HEK293 (cell line): ENCODE data around the gene TPR.

Experiments
- CTCF ChIP-seq: fragments of 450-650 bp; formaldehyde crosslinking; IDR thresholded peaks from 2 replicates; pipeline ENCODE4 v1.5.1; 2016; ENCODE audit warnings: missing biosample characterization, missing genetic modification characterization
- REST ChIP-seq: fragments of 450-650 bp; formaldehyde crosslinking; IDR thresholded peaks from 2 replicates; pipeline ENCODE4 v1.5.1; 2016; ENCODE audit warnings: missing biosample characterization, missing genetic modification characterization
- ZBTB1 ChIP-seq: fragments of 450-650 bp; formaldehyde crosslinking; IDR thresholded peaks from 2 replicates; pipeline ENCODE4 v1.5.1; 2016; ENCODE audit warnings: missing biosample characterization, missing genetic modification characterization
- ZFP37 ChIP-seq: fragments of 450-650 bp; formaldehyde crosslinking; IDR thresholded peaks from 2 replicates; pipeline ENCODE4 v1.5.1; 2016; ENCODE audit warnings: missing biosample characterization, missing genetic modification characterization
- ZNF510 ChIP-seq: fragments of 450-650 bp; formaldehyde crosslinking; IDR thresholded peaks from 2 replicates; pipeline ENCODE4 v1.5.1; 2018; ENCODE audit warnings: mild to moderate bottlenecking, missing genetic modification characterization, missing biosample characterization; ENCODE audit not compliant: insufficient replicate concordance
- TF ChIP-seq, protein P1 (sequence below): fragments of 450-650 bp; formaldehyde crosslinking; IDR thresholded peaks from 2 replicates; pipeline ENCODE4 v1.5.1; 2016; ENCODE audit warnings: missing biosample characterization, missing genetic modification characterization
- TF ChIP-seq, protein P2 (sequence below): fragments of 450-650 bp; formaldehyde crosslinking; IDR thresholded peaks from 2 replicates; pipeline ENCODE4 v1.5.1; 2016; ENCODE audit warnings: missing biosample characterization, missing genetic modification characterization

DNA sequence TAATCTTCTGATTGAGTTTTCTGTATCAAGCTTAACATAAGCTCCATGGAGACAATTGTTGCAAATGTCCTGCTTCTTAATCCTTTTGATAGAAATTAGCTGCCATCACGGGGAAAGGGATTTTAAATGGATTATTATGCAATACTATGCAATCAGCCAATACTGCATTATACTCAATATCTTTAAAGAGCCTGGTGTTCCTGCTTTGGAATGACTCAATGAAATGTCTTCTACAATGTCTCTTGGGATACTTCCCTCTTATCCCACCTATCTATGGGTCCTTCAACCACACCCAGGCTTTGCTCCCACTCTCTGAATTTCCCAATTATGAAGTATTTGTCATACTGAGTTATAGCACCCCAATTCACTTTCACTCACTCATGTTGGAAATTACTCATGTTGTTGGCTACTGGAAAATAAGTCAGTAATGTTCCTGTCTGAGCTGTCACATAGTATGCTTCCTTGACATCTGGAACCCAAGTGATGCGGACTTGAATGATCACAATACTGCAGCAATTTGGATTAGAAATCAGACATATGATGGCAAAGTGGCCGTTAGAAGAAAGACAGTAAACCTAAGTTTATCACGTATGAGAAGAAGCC is 85.0 kb downstream of the TPR start:
- no peak for TF ChIP-seq ZBTB1
- TF ChIP-seq REST, result no peak
- TF ChIP-seq ZNF510 (tag by site-specific recombination), result no peak
- TF ChIP-seq, protein P1, sequence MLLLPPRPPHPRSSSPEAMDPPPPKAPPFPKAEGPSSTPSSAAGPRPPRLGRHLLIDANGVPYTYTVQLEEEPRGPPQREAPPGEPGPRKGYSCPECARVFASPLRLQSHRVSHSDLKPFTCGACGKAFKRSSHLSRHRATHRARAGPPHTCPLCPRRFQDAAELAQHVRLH (tag by site-specific recombination), result no peak
- TF ChIP-seq ZFP37, result no peak
- TF ChIP-seq CTCF, result no peak
- TF ChIP-seq, protein P2, sequence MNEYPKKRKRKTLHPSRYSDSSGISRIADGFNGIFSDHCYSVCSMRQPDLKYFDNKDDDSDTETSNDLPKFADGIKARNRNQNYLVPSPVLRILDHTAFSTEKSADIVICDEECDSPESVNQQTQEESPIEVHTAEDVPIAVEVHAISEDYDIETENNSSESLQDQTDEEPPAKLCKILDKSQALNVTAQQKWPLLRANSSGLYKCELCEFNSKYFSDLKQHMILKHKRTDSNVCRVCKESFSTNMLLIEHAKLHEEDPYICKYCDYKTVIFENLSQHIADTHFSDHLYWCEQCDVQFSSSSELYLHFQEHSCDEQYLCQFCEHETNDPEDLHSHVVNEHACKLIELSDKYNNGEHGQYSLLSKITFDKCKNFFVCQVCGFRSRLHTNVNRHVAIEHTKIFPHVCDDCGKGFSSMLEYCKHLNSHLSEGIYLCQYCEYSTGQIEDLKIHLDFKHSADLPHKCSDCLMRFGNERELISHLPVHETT (tag by site-specific recombination), result no peak
